ENCODE measurements around the gene CRTC2.
"Not testable (repeated sequence)": the region's sequence is repeated elsewhere in the genome, so short reads cannot be mapped to it uniquely, and the experiment has no call there.

DNA sequence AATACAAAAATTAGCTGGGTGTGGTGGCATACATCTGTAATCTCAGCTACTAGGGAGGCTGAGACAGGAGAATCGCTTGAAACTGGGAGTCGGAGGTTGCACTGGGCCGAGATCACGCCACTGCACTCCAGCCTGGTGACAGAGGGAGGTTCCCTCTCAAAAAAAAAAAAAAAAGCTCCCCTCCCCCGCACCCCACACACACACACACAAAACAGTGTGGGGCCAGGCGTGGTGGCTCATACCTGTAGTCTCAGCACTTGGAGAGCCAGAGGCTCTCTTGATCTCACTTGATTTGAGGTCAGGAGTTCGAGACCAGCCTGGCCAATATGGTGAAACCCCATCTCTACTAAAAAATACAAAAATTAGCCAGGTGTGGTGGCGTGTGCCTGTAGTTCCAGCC lies 52.5 kb downstream of the CRTC2 start:
- TF ChIP-seq CTCF (IDR thresholded peaks at IDR 0.05; ENCODE audit: insufficient read depth, low read depth, low read length); EZH2 (IDR thresholded peaks at IDR 0.05; ENCODE audit: insufficient read depth, low read length): not testable (repeated sequence)

All from astrocyte (in vitro differentiated cells and primary cell).